Loucy (cell line): Measurements from ENCODE around the gene AHDC1.

Source experiments
- EZH2phosphoT487 ChIP-seq: fragments of 200-600 bp; IDR thresholded peaks from 2 replicates; pipeline ENCODE4 v1.6.1; 2018; ENCODE audit warnings: antibody characterized with exemption, mild to moderate bottlenecking, moderate library complexity, borderline replicate concordance
- TF ChIP-seq, protein P1 (sequence below): fragments of 200-600 bp; sonication (generic); conservative IDR thresholded peaks from 2 replicates; pipeline ENCODE4 v1.5.1; 2014; ENCODE audit warnings: mild to moderate bottlenecking, antibody characterized with exemption, low read length

DNA sequence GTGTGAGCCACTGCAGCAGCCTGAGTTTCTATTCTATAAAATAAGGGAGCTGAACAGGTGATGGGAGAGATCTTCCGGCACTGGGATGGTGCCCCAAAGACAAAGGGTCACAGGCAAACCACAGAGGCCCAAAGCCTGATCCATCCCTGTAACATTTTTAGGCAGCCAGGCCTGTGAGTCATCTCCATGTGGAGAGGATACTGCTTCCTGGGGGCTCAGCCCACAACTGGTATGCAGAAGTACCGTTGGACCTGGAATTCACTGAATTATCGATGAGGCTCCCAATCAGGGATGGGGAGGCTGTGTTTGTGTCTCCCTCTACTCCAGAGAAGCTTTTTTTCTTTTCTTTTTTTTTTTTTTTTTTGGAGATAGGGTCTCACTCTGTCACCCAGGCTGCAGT is 65.2 kb downstream of the AHDC1 start:
- TF ChIP-seq, protein P1, sequence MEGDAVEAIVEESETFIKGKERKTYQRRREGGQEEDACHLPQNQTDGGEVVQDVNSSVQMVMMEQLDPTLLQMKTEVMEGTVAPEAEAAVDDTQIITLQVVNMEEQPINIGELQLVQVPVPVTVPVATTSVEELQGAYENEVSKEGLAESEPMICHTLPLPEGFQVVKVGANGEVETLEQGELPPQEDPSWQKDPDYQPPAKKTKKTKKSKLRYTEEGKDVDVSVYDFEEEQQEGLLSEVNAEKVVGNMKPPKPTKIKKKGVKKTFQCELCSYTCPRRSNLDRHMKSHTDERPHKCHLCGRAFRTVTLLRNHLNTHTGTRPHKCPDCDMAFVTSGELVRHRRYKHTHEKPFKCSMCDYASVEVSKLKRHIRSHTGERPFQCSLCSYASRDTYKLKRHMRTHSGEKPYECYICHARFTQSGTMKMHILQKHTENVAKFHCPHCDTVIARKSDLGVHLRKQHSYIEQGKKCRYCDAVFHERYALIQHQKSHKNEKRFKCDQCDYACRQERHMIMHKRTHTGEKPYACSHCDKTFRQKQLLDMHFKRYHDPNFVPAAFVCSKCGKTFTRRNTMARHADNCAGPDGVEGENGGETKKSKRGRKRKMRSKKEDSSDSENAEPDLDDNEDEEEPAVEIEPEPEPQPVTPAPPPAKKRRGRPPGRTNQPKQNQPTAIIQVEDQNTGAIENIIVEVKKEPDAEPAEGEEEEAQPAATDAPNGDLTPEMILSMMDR, result no peak
- no peak for TF ChIP-seq EZH2phosphoT487
